Adrenal gland (tissue), 19 donors: ENCODE measurements around the gene DMP1. TPM values are rescaled to one million over a fixed set of nuclear protein-coding genes. Genes with fewer than 3 reads are reported as not detected.

Experiments used
- DNase-seq, 7 donors: peaks; one replicate each; pipeline ENCODE4 v3.0.0-alpha.2; 2019 to 2020
- H3K27ac ChIP-seq, 5 donors: fragments of 200-600 bp; sonication (generic) in 4 of 5; 1 replicate in 3 of 5; 2 replicates in 2 of 5; pipeline versions ENCODE4 v1.5.1 to v1.8.0; 2016 to 2020; ENCODE audit warnings: mild to moderate bottlenecking in 1 of 5
- H3K27me3 ChIP-seq: fragments of 200-600 bp; 2 replicates; pipeline ENCODE4 v1.8.0; 2021
- H3K36me3 ChIP-seq, 2 donors: fragments of 200-600 bp; replicated peaks in 1 of 2; 1 replicate in 1 of 2; 2 replicates in 1 of 2; pipeline versions ENCODE4 v1.5.1 to v1.8.0; 2018 to 2022
- H3K4me1 ChIP-seq, 2 donors: fragments of 200-600 bp; replicated peaks in 1 of 2; 1 replicate in 1 of 2; 2 replicates in 1 of 2; pipeline versions ENCODE4 v1.5.1 to v1.8.0; 2018 to 2021
- H3K4me3 ChIP-seq, 4 donors: fragments of 200-600 bp; sonication (generic) in 3 of 4; one replicate each; pipeline ENCODE4 v1.5.1; 2016 to 2018
- H3K9me3 ChIP-seq, 3 donors: fragments of 200-600 bp; sonication (generic) in 1 of 3; replicated peaks in 1 of 3; 1 replicate in 2 of 3; 2 replicates in 1 of 3; pipeline versions ENCODE4 v1.5.1 to v1.8.0; 2016 to 2021
- CTCF ChIP-seq, 6 experiments: fragments of 450-650 bp in 4 of 6; fragments of 200-600 bp in 2 of 6; sonication (generic) in 1 of 6; IDR thresholded peaks; 1 replicate in 5 of 6; 2 replicates in 1 of 6; pipeline versions ENCODE4 v1.5.1 to v1.8.0; 2016 to 2021; ENCODE audit warnings: antibody characterized with exemption in 6 of 6, mild to moderate bottlenecking in 2 of 6, moderate library complexity in 1 of 6
- POLR2A ChIP-seq, 2 donors: fragments of 450-650 bp; IDR thresholded peaks; one replicate each; pipeline ENCODE4 v1.6.1; 2017; ENCODE audit warnings: antibody characterized with exemption in 2 of 2, mild to moderate bottlenecking in 2 of 2, moderate library complexity in 1 of 2
- WGBS, 4 donors: extraction: QIAGEN DNeasy Blood & Tissue Kit in 2 of 4; methylation state at CpG; one replicate each; pipeline versions ENCODE4 v1.1.5 to v1.1.7; 2013 to 2017; 5-methylcytosine and 5-hydroxymethylcytosine counted together
- intact Hi-C, 2 donors: fragments of 100-400 bp; cut with DNase I; formaldehyde crosslinking; loops; one replicate each; pipeline versions ENCODE4 v1.14.1 to v1.15.0; 2022 to 2023
- long read RNA-seq, 10 donors: library from polyadenylated mRNA in 3 of 10; unstranded in 2 of 10; stranded (forward) in 1 of 10; transcript quantifications; one replicate each; pipeline ENCODE4 v2.0.0 and lab custom pipeline, GENCODE V29; 2021 to 2026
- polyA plus RNA-seq, 3 donors: library from polyadenylated mRNA; stranded (reverse); fragments of 200-250 nt in 2 of 3; fragments of 350-450 nt in 1 of 3; fragmentation: Illumina TruSeq in 1 of 3; extraction: RNeasy Lipid Tissue Mini Kit (QIAGEN cat#74804) in 1 of 3; gene quantifications; one replicate each; pipeline ENCODE4 v1.2.3, GENCODE V29; 2013 to 2014
- total RNA-seq, 9 donors: library from RNA; depleted of rRNA in 4 of 9; stranded (reverse); fragments of >200 nt in 4 of 9; fragments of 120-200 nt in 1 of 9; fragmentation: NEBNext Ultra II Directional in 1 of 9; extraction: Animal tissue kit (Norgen Biotek cat#: 25700) in 1 of 9; gene quantifications; one replicate each; pipeline versions ENCODE4 v1.1.0 to v1.2.4, GENCODE V29; 2013 to 2023
- donor health status: healthy with polysubstance abuse.
- donor health status: Bipolar disorder and iron deficiency.
- donor health status: DM: yes; HTN: yes; CAD: no.
- donor health status: DM: no; HTN: no; CAD: no.
- donor health status: DM: no; HTN: no; CAD: no.
- donor health status: DM: yes; HTN: yes; CAD: no.

Gene DMP1
- total RNA-seq, result not detected
- polyA plus RNA-seq, result under 1 TPM in 1 of 3 donors, not detected in 2; 0.03 TPM
- long read RNA-seq, donor 1, result 0 reads
- long read RNA-seq, donor 2, result 0 reads
- long read RNA-seq, donor 3, result 0 reads
- long read RNA-seq, donor 4, result 0 reads
- long read RNA-seq, donor 5, result 0 reads
- long read RNA-seq, donor 6, result 0 reads
- long read RNA-seq, donor 7, result 0 reads
- long read RNA-seq, donor 8, result 0 reads
- long read RNA-seq, donor 9, result 0 reads
- long read RNA-seq, donor 10, result 0 reads

GRCh38 chr4:87649980-87650379, at the start of gene DMP1:
TSS of gene DMP1 (plus strand) at chr4:87650280. CDS start at chr4:87656493, 6,213 bp downstream.
- intact Hi-C loops, result no loop called here
- H3K4me3 ChIP-seq, result no peak within 1 kb of the TSS
- no peak for DNase-seq
- TF ChIP-seq CTCF (IDR thresholded peaks at IDR 0.05) (no peak), POLR2A (IDR thresholded peaks at IDR 0.05) (no peak)
- H3K27me3 ChIP-seq, result peaks cover 14% of the 10 kb centered on the region
- no peak within 1 kb of the TSS for H3K27ac ChIP-seq
- 80 to 91% (median 86%) methylated on average over 3 of the region's 3 CpGs for WGBS, 4 donors
- H3K4me1 ChIP-seq, result no peaks in the 10 kb centered on the region
- no peaks in the 10 kb centered on the region for H3K9me3 ChIP-seq
- no peaks in the 10 kb centered on the region for H3K36me3 ChIP-seq

GRCh38 chr4:87601361-87601760, 48.7 kb upstream of the DMP1 start:
- DNase-seq, result peak in 1 of 7 donors; percentile 2
- Histone ChIP-seq H3K4me3 (no peak overlapping the region), H3K9me3 (peaks cover 0 to 3% (median 0%) of the 10 kb centered on the region in 3 donors), H3K36me3 (no peaks in the 10 kb centered on the region), H3K27me3 (no peaks in the 10 kb centered on the region), H3K4me1 (no peaks in the 10 kb centered on the region), H3K27ac (no peak overlapping the region)
- intact Hi-C loops, result no loop called here
- TF ChIP-seq CTCF (IDR thresholded peaks at IDR 0.05), result no peak
- no peak for TF ChIP-seq POLR2A (IDR thresholded peaks at IDR 0.05)

- H3K27me3 ChIP-seq, result peaks cover 13% of the 10 kb centered on the region
- TF ChIP-seq CTCF (IDR thresholded peaks at IDR 0.05) (no peak), POLR2A (IDR thresholded peaks at IDR 0.05) (no peak)
- H3K36me3 ChIP-seq, result no peaks in the 10 kb centered on the region
- 79 to 93% (median 89%) methylated on average over 4 of the region's 4 CpGs for WGBS, 4 donors
- H3K4me1 ChIP-seq, result no peaks in the 10 kb centered on the region
- no peak within 1 kb of the TSS for H3K27ac ChIP-seq
- intact Hi-C loops, result no loop called here
- H3K9me3 ChIP-seq, result no peaks in the 10 kb centered on the region
- H3K4me3 ChIP-seq, result no peak within 1 kb of the TSS
- no peak for DNase-seq
Measured at GRCh38 chr4:87608229-87608628, 41.9 kb upstream of the DMP1 start, which contains the start of gene DSPP. TSS of gene DSPP (plus strand) at chr4:87608529. CDS start at chr4:87610909, 2,380 bp downstream.

GRCh38 chr4:87614292-87614890, 35.7 kb upstream of the DMP1 start:
- Histone ChIP-seq H3K9me3 (no peaks in the 10 kb centered on the region), H3K27ac (no peak overlapping the region), H3K4me3 (no peak overlapping the region), H3K4me1 (no peaks in the 10 kb centered on the region), H3K36me3 (no peaks in the 10 kb centered on the region), H3K27me3 (peaks cover 21% of the 10 kb centered on the region)
- no peak for DNase-seq
- intact Hi-C loops, result no loop called here
- 78 to 97% (median 83%) methylated on average over 4 of the region's 4 CpGs for WGBS, 4 donors
- TF ChIP-seq CTCF (IDR thresholded peaks at IDR 0.05) (no peak), POLR2A (IDR thresholded peaks at IDR 0.05) (no peak)
